ENCODE measurements around the gene MRPL37.

DNA sequence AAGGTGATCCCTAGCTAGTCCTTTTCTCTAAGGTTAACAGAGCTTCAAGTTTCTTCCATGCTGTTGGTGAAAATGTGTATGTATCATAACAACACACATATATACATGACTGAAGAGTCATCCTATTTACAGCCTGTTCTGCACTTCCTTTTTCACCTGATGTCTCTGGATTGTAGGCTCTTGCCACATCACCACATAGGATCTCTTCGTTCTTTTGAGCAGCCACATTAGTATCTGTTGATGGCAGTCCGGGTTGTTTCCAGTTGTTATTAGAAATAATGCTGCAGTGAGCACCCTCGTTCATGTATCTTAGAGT, 19.7 kb downstream of the MRPL37 start:
- TF ChIP-seq EZH2 (IDR thresholded peaks at IDR 0.05; ENCODE audit: insufficient read depth, low read length): no peak
- TF ChIP-seq, protein P1, sequence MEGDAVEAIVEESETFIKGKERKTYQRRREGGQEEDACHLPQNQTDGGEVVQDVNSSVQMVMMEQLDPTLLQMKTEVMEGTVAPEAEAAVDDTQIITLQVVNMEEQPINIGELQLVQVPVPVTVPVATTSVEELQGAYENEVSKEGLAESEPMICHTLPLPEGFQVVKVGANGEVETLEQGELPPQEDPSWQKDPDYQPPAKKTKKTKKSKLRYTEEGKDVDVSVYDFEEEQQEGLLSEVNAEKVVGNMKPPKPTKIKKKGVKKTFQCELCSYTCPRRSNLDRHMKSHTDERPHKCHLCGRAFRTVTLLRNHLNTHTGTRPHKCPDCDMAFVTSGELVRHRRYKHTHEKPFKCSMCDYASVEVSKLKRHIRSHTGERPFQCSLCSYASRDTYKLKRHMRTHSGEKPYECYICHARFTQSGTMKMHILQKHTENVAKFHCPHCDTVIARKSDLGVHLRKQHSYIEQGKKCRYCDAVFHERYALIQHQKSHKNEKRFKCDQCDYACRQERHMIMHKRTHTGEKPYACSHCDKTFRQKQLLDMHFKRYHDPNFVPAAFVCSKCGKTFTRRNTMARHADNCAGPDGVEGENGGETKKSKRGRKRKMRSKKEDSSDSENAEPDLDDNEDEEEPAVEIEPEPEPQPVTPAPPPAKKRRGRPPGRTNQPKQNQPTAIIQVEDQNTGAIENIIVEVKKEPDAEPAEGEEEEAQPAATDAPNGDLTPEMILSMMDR (IDR thresholded peaks at IDR 0.05; ENCODE audit: insufficient read depth, low read depth, low read length): no peak

All from astrocyte (in vitro differentiated cells and primary cell).